ENCODE results near the gene TTN.

The TTN gene

DNA sequence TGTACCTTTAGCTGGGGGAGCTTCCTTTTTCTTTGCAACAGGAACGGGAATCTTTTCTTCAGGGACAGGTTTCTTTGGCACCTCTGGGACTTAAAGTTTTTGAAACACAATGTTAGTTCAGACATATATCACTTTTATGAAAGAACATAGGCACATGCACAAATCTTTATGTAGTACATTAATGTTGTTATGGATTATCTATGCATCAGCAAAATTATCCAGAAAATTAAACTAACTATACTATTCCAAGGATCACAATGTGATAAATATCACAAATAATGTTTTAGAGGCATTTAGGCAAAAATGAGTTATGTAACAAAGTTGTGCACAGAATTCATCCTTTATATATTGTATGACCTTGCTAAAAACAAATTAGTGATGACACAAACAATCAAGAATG, 117.4 kb downstream of the TTN start:
- POLR2A ChIA-PET: no interaction called here
- TF ChIP-seq, protein P1, sequence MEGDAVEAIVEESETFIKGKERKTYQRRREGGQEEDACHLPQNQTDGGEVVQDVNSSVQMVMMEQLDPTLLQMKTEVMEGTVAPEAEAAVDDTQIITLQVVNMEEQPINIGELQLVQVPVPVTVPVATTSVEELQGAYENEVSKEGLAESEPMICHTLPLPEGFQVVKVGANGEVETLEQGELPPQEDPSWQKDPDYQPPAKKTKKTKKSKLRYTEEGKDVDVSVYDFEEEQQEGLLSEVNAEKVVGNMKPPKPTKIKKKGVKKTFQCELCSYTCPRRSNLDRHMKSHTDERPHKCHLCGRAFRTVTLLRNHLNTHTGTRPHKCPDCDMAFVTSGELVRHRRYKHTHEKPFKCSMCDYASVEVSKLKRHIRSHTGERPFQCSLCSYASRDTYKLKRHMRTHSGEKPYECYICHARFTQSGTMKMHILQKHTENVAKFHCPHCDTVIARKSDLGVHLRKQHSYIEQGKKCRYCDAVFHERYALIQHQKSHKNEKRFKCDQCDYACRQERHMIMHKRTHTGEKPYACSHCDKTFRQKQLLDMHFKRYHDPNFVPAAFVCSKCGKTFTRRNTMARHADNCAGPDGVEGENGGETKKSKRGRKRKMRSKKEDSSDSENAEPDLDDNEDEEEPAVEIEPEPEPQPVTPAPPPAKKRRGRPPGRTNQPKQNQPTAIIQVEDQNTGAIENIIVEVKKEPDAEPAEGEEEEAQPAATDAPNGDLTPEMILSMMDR (IDR thresholded peaks at IDR 0.05; ENCODE audit: control extremely low read depth, extremely low read depth, low read depth, missing control alignments): no peak
- CTCF ChIA-PET: interaction anchor here (5.2 kb wide), 1 partner anchor 11 kb away, joined by 33 read pairs; no protein-coding TSS in a partner anchor
- DNase-seq (ENCODE audit: extremely low spot score): no peak

- no peak for DNase-seq (ENCODE audit: extremely low spot score)
- CTCF ChIA-PET: interaction anchor here (1.5 kb wide), 1 partner anchor 16 kb away, joined by 4 read pairs; no protein-coding TSS in a partner anchor
- TF ChIP-seq, protein P1 (IDR thresholded peaks at IDR 0.05; ENCODE audit: control extremely low read depth, extremely low read depth, low read depth, missing control alignments): no peak
- POLR2A ChIA-PET: interaction anchor here (0.6 kb wide), 1 partner anchor 36 kb away, joined by 3 read pairs; no protein-coding TSS in a partner anchor
These were observed 123.3 kb downstream of the TTN start for GRCh38 chr2:178683877-178684276.

DNA sequence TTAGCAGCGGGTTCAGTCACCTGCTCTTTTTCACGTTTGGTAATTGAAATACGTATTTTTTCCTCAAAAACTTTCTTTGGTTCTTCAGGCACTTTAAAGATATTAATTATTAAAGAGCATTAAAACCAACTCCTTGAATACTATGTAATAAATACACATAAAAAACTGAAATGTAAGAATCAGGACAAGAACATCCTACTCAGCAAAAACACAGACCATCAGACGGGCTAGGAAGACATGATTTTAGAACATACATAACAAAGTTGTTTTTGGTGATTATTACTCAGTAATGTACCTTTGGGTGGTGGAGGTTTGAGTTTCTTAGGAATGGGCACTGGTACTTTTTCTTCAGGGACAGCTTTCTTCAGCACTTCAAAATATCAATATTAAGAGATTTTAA, 126.1 kb downstream of the TTN start:
- ChIA-PET POLR2A (no interaction called here), CTCF (interaction anchor here (1.2 kb wide), 1 partner anchor 16 kb away, joined by 3 read pairs; no protein-coding TSS in a partner anchor)
- no peak for DNase-seq (ENCODE audit: extremely low spot score)
- TF ChIP-seq, protein P1 (IDR thresholded peaks at IDR 0.05; ENCODE audit: control extremely low read depth, extremely low read depth, low read depth, missing control alignments): no peak

GRCh38 chr2:178679891-178680290, 127.3 kb downstream of the TTN start:
- CTCF ChIA-PET: interaction anchor here (1.2 kb wide), 1 partner anchor 15 kb away, joined by 3 read pairs; no protein-coding TSS in a partner anchor
- no peak for DNase-seq (ENCODE audit: extremely low spot score)
- POLR2A ChIA-PET: no interaction called here
- TF ChIP-seq, protein P1 (IDR thresholded peaks at IDR 0.05; ENCODE audit: control extremely low read depth, extremely low read depth, low read depth, missing control alignments): no peak

DNA sequence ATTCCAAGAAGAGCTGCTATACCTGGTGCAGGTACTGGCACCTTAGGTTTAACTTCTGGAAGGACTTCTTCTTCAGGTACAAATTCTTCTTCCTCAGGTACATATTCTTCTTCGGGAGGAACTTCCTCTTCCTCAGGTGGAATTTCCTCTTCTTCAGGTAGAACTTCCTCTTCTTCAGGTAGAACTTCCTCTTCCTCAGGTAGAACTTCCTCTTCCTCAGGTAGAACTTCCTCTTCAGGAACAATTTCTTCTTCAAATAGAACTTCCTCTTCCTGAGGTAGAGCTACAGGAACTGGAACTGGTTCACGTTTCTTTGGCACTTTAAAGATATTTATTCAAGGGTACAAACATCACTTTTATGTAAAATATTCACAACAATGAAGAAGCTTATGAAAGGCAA, 129.6 kb downstream of the TTN start:
- ChIA-PET CTCF (interaction anchor here (1.1 kb wide), 1 partner anchor 84 kb away, joined by 3 read pairs; no protein-coding TSS in a partner anchor), POLR2A (no interaction called here)
- TF ChIP-seq, protein P1 (IDR thresholded peaks at IDR 0.05; ENCODE audit: control extremely low read depth, extremely low read depth, low read depth, missing control alignments): no peak
- DNase-seq (ENCODE audit: extremely low spot score): no peak

DNA sequence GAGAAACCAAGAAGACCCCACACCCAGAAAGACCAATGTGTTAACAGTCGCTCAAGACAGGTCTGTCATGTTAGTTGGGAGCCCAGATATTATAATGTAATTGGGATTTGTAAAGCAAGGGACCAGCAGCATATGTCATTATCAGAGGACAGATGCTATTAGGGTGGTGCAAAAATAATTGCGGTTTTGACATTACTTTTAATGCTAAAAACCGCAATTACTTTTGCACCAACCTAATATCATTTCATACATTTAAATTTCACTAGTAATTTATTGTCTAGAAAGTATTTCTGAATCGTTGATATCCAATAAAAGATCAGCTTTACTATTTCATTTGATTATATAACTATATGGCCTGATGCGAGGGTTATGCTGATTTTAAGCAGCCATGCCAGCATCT, 131.2 kb downstream of the TTN start:
- ChIA-PET POLR2A (no interaction called here), CTCF (interaction anchor here (1.1 kb wide), 1 partner anchor 12 kb away, joined by 3 read pairs; no protein-coding TSS in a partner anchor)
- DNase-seq (ENCODE audit: extremely low spot score): no peak
- TF ChIP-seq, protein P1 (IDR thresholded peaks at IDR 0.05; ENCODE audit: control extremely low read depth, extremely low read depth, low read depth, missing control alignments): no peak
